Astrocyte (in vitro differentiated cells and primary cell): ENCODE measurements around the gene HOMER3. TPM values are rescaled to one million over a fixed set of nuclear protein-coding genes. Genes with fewer than 3 reads are reported as not detected.

ENCODE experiments used
- DNase-seq: peaks from one replicate; pipeline ENCODE4 v3.0.0-alpha.2; 2010; ENCODE audit warnings: low read depth
- FAIRE-seq: peaks from 2 replicates; lab custom pipeline; 2011; peaks lifted over from hg19 to GRCh38; lab: Jason Lieb, UNC
- H2AFZ ChIP-seq: 2 replicates; pipeline ENCODE4 v1.6.0; 2012; ENCODE audit warnings: low read depth, low read length, inconsistent platforms
- H3K27ac ChIP-seq: 2 replicates; pipeline ENCODE4 v1.5.1; 2011; ENCODE audit warnings: low read depth, low read length, inconsistent platforms
- H3K27me3 ChIP-seq: 2 replicates; pipeline ENCODE4 v1.6.0; 2011; ENCODE audit warnings: low read length, inconsistent platforms; ENCODE audit not compliant: insufficient read depth
- H3K36me3 ChIP-seq: 2 replicates; pipeline ENCODE4 v1.5.1; 2011; ENCODE audit warnings: low read length, inconsistent platforms; ENCODE audit not compliant: insufficient read depth
- H3K4me1 ChIP-seq: 2 replicates; pipeline ENCODE4 v1.5.1; 2011; ENCODE audit warnings: low read length, inconsistent platforms; ENCODE audit not compliant: insufficient read depth
- H3K4me2 ChIP-seq: 2 replicates; pipeline ENCODE4 v1.6.0; 2012; ENCODE audit warnings: low read length, inconsistent platforms
- H3K4me3 ChIP-seq: 2 replicates; pipeline ENCODE4 v1.5.1; 2011; ENCODE audit warnings: low read depth, mild to moderate bottlenecking, low read length, inconsistent platforms; ENCODE audit not compliant: insufficient read depth
- H3K79me2 ChIP-seq: 2 replicates; pipeline ENCODE4 v1.6.0; 2012; ENCODE audit warnings: mild to moderate bottlenecking, low read length, inconsistent platforms; ENCODE audit not compliant: insufficient read depth
- H3K9ac ChIP-seq: 2 replicates; pipeline ENCODE4 v1.6.0; 2012; ENCODE audit warnings: mild to moderate bottlenecking, low read length, inconsistent platforms
- H3K9me3 ChIP-seq: 2 replicates; pipeline ENCODE4 v1.5.1; 2012; ENCODE audit warnings: low read depth, mild to moderate bottlenecking, low read length, inconsistent platforms; ENCODE audit not compliant: insufficient read depth
- H4K20me1 ChIP-seq: 2 replicates; pipeline ENCODE4 v1.6.0; 2012; ENCODE audit warnings: low read length, inconsistent platforms; ENCODE audit not compliant: insufficient read depth
- H3K27ac Mint-ChIP-seq: one replicate; pipeline ENCODE4 v1.8.0; 2021; ENCODE audit warnings: mild to moderate bottlenecking, mixed read lengths; ENCODE audit not compliant: unreplicated experiment
- H3K27me3 Mint-ChIP-seq: one replicate; pipeline ENCODE4 v1.8.0; 2021; ENCODE audit warnings: low read depth, mixed read lengths; ENCODE audit not compliant: unreplicated experiment
- H3K36me3 Mint-ChIP-seq: one replicate; pipeline ENCODE4 v1.8.0; 2021; ENCODE audit warnings: low read depth, mixed read lengths; ENCODE audit not compliant: unreplicated experiment
- H3K4me1 Mint-ChIP-seq: one replicate; pipeline ENCODE4 v1.8.0; 2021; ENCODE audit warnings: low read depth, mixed read lengths; ENCODE audit not compliant: unreplicated experiment
- H3K4me3 Mint-ChIP-seq: one replicate; pipeline ENCODE4 v1.8.0; 2021; ENCODE audit warnings: mild to moderate bottlenecking, moderate library complexity, mixed read lengths; ENCODE audit not compliant: unreplicated experiment
- H3K9me3 Mint-ChIP-seq: one replicate; pipeline ENCODE4 v1.8.0; 2021; ENCODE audit warnings: mild to moderate bottlenecking, mixed read lengths; ENCODE audit not compliant: unreplicated experiment
- CTCF ChIP-seq: IDR thresholded peaks from 2 replicates; pipeline ENCODE4 v1.5.1; 2011; ENCODE audit warnings: low read depth, mild to moderate bottlenecking, inconsistent platforms, low read length, moderate library complexity; ENCODE audit not compliant: insufficient read depth
- EZH2 ChIP-seq: IDR thresholded peaks from 2 replicates; pipeline ENCODE4 v1.6.1; 2012; ENCODE audit warnings: mild to moderate bottlenecking, low read length, inconsistent platforms; ENCODE audit not compliant: insufficient read depth
- total RNA-seq: library from RNA; stranded (reverse); gene quantifications from 2 replicates; pipeline ENCODE4 v1.2.1, GENCODE V29; 2021

The HOMER3 gene
- total RNA-seq, 1 donor from 2014 or later = 41.9 TPM

DNA sequence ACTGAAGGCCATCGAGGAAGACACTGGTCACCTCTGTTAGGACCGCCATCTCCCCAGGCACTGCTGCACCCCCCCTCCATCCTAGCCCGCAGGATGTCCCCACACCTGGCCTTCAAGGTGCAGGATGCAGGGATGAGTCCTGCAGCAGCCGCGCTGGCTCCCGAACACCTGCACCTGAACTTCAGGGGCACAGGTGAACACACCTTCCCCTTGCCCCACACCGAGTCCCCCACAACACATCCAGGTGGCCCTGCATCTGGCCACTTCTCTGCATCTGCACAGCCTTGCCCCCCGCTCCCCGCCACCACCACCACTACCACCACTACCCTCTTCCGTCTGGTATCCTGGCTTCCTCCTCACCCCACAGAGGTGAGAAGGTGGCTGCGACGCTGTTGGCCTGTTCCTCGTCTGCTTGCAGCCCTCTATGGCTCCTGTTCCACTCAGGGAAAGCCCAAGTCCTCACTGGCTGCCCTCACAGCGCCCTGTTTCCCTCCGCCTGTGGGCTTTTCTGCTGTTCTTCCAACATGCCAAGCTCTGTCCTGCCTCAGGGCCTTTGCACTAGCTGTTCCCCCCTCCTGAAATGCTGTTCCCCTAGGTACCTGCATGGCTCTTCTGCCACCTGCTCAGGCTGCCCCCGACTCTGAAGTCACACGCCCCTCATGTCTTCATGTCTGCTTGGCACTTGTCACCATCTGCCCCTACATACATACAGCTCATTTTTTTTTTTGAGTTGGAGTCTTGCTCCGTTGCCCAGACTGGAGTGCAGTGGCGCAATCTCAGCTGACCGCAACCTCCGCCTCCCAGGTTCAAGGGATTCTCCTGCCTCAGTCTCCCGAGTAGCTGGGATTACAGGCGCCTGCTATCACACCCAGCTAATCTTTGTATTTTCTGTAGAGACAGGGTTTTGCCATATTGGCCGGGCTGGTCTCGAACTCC, 43.7 kb downstream of the HOMER3 start:
- Histone ChIP-seq H3K27ac (no peak overlapping the region), H3K79me2 (no peaks in the 10 kb centered on the region), H4K20me1 (peaks cover 47% of the 10 kb centered on the region), H3K4me1 (peaks cover 9% of the 10 kb centered on the region), H3K36me3 (no peaks in the 10 kb centered on the region), H3K4me3 (no peak overlapping the region), H3K4me2 (no peak overlapping the region), H3K9me3 (no peaks in the 10 kb centered on the region), H2AFZ (no peak overlapping the region), H3K27me3 (peaks cover 7% of the 10 kb centered on the region), H3K9ac (no peak overlapping the region)
- Mint-ChIP-seq H3K36me3 (peaks cover 12% of the 10 kb centered on the region), H3K27ac (no peak overlapping the region), H3K4me3 (peak overlapping the region; percentile 83), H3K9me3 (no peaks in the 10 kb centered on the region), H3K27me3 (no peaks in the 10 kb centered on the region), H3K4me1 (peaks cover 2% of the 10 kb centered on the region)
- TF ChIP-seq CTCF = no peak
- no peak for TF ChIP-seq EZH2
- FAIRE-seq = no peak
- no peak for DNase-seq

- H3K9me3 Mint-ChIP-seq = no peaks in the 10 kb centered on the region
- H3K36me3 ChIP-seq = no peaks in the 10 kb centered on the region
These were observed 44.6 kb downstream of the HOMER3 start for GRCh38 chr19:18896421-18896841.

More at GRCh38 chr19:18896421-18896841, 44.6 kb downstream of the HOMER3 start:
- H3K79me2 ChIP-seq = no peaks in the 10 kb centered on the region
- peaks cover 7% of the 10 kb centered on the region for H3K27me3 ChIP-seq
- Mint-ChIP-seq H3K36me3 (peaks cover 9% of the 10 kb centered on the region), H3K4me3 (peak overlapping the region; percentile 83), H3K4me1 (peaks cover 2% of the 10 kb centered on the region), H3K27me3 (no peaks in the 10 kb centered on the region), H3K27ac (no peak overlapping the region)
- H3K4me3 ChIP-seq = no peak overlapping the region
- peak overlapping the region; percentile 83 for H3K4me2 ChIP-seq
- no peaks in the 10 kb centered on the region for H3K9me3 ChIP-seq
- DNase-seq (no peak), FAIRE-seq (no peak)
- H2AFZ ChIP-seq = peak overlapping the region; percentile 34
- TF ChIP-seq EZH2 (no peak), CTCF (no peak)
- no peak overlapping the region for H3K27ac ChIP-seq
- H3K4me1 ChIP-seq = peaks cover 9% of the 10 kb centered on the region
- H3K9ac ChIP-seq = no peak overlapping the region
- peaks cover 47% of the 10 kb centered on the region for H4K20me1 ChIP-seq
